Measurements from ENCODE around the gene SLC38A7.
A peak's percentile ranks its signal among the peaks of the same experiment; 100 is the strongest.

GRCh38 chr16:58629733-58630640 is 54.6 kb downstream of the SLC38A7 start, which contains the start of gene CNOT1:
- no peak for TF ChIP-seq CTCF (IDR thresholded peaks at IDR 0.05)
- peak; percentile 64 to 88 (median 87) for TF ChIP-seq POLR2A (IDR thresholded peaks at IDR 0.05)

Measured in body of pancreas (tissue), 4 donors.